ENCODE measurements around the gene EMID1. TPM values are rescaled to one million over a fixed set of nuclear protein-coding genes. Genes with fewer than 3 reads are reported as not detected.

EMID1 gene
- total and polyA plus RNA-seq, 4 donors = 4.9 to 30.2 (median 8.4) TPM

- 39 to 44% methylated on average over 16 of the region's 16 CpGs for WGBS, 2 donors
- ATAC-seq (ENCODE audit: insufficient read depth, low FRiP score) = peak; percentile 64
- DNase-seq = peak; percentile 85 to 92 (median 92)
- Histone ChIP-seq H3K4me3 (no peak overlapping the region), H3K4me1 (ENCODE audit: control insufficient read depth in 5 of 5, insufficient read depth in 5 of 5, low read length in 5 of 5) (peaks cover 0 to 38% (median 15%) of the 10 kb centered on the region in 5 donors), H3K36me3 (ENCODE audit: control insufficient read depth in 4 of 4, insufficient read depth in 4 of 4, low read length in 4 of 4) (peaks cover 0 to 5% (median 0%) of the 10 kb centered on the region in 4 donors), H3K27ac (ENCODE audit: low read depth in 1 of 2, low read length in 1 of 2) (peak overlapping the region in 1 of 2 donors; percentile 66), H3K9ac (ENCODE audit: insufficient read depth in 1 of 2, low read length in 2 of 2) (no peak overlapping the region), H3K27me3 (ENCODE audit: control insufficient read depth in 3 of 3, insufficient read depth in 3 of 3, low read length in 2 of 3) (no peaks in the 10 kb centered on the region), H3K9me3 (ENCODE audit: control insufficient read depth in 4 of 4, insufficient read depth in 3 of 4, low read length in 3 of 4) (no peaks in the 10 kb centered on the region)
- TF ChIP-seq CTCF (IDR thresholded peaks at IDR 0.05; ENCODE audit: control extremely low read depth, extremely low read depth) = no peak
Observed at GRCh38 chr22:29225422-29226090, 19.9 kb downstream of the EMID1 start.

- H3K9ac ChIP-seq (ENCODE audit: insufficient read depth in 1 of 2, low read length in 2 of 2) = no peak overlapping the region
- H3K4me1 ChIP-seq (ENCODE audit: control insufficient read depth in 5 of 5, insufficient read depth in 5 of 5, low read length in 5 of 5) = peaks cover 0 to 35% (median 11%) of the 10 kb centered on the region in 5 donors
- H3K9me3 ChIP-seq (ENCODE audit: control insufficient read depth in 4 of 4, insufficient read depth in 3 of 4, low read length in 3 of 4) = no peaks in the 10 kb centered on the region
- DNase-seq (peak in 1 of 3 donors; percentile 13), ATAC-seq (ENCODE audit: insufficient read depth, low FRiP score) (no peak)
- H3K27ac ChIP-seq (ENCODE audit: low read depth in 1 of 2, low read length in 1 of 2) = peak overlapping the region in 1 of 2 donors; percentile 63
- 90 to 98% methylated on average over 11 of the region's 11 CpGs for WGBS, 2 donors
- no peak overlapping the region for H3K4me3 ChIP-seq
- no peak for TF ChIP-seq CTCF (IDR thresholded peaks at IDR 0.05; ENCODE audit: control extremely low read depth, extremely low read depth)
- H3K36me3 ChIP-seq (ENCODE audit: control insufficient read depth in 4 of 4, insufficient read depth in 4 of 4, low read length in 4 of 4) = peaks cover 0 to 5% (median 0%) of the 10 kb centered on the region in 4 donors
- H3K27me3 ChIP-seq (ENCODE audit: control insufficient read depth in 3 of 3, insufficient read depth in 3 of 3, low read length in 2 of 3) = no peaks in the 10 kb centered on the region
Observed at GRCh38 chr22:29226351-29226981, 20.8 kb downstream of the EMID1 start.

- Histone ChIP-seq H3K36me3 (ENCODE audit: control insufficient read depth in 4 of 4, insufficient read depth in 4 of 4, low read length in 4 of 4) (peaks cover 0 to 16% (median 8%) of the 10 kb centered on the region in 4 donors), H3K4me3 (no peak overlapping the region), H3K27me3 (ENCODE audit: control insufficient read depth in 3 of 3, insufficient read depth in 3 of 3, low read length in 2 of 3) (no peaks in the 10 kb centered on the region), H3K27ac (ENCODE audit: low read depth in 1 of 2, low read length in 1 of 2) (peak overlapping the region in 1 of 2 donors; percentile 92), H3K9ac (ENCODE audit: insufficient read depth in 1 of 2, low read length in 2 of 2) (no peak overlapping the region), H3K4me1 (ENCODE audit: control insufficient read depth in 5 of 5, insufficient read depth in 5 of 5, low read length in 5 of 5) (peaks cover 0 to 19% (median 2%) of the 10 kb centered on the region in 5 donors), H3K9me3 (ENCODE audit: control insufficient read depth in 4 of 4, insufficient read depth in 3 of 4, low read length in 3 of 4) (no peaks in the 10 kb centered on the region)
- WGBS, 2 donors = 93 to 96% methylated on average over 19 of the region's 19 CpGs
- ATAC-seq (ENCODE audit: insufficient read depth, low FRiP score) (no peak), DNase-seq (no peak)
- no peak for TF ChIP-seq CTCF (IDR thresholded peaks at IDR 0.05; ENCODE audit: control extremely low read depth, extremely low read depth)
Observed at GRCh38 chr22:29230972-29231875, 25.5 kb downstream of the EMID1 start.
